Measurements from ENCODE around the gene WDR43.

- TF ChIP-seq POLR2AphosphoS5 (IDR thresholded peaks at IDR 0.05; ENCODE audit: low read depth) (no peak), ETS1 (IDR thresholded peaks at IDR 0.05) (no peak), EZH2 (IDR thresholded peaks at IDR 0.05; ENCODE audit: low read depth, unreplicated experiment) (no peak), CTCF (conservative IDR thresholded peaks at IDR 0.05; ENCODE audit: low read depth in 2 of 2) (no peak), EZH2phosphoT487 (IDR thresholded peaks at IDR 0.05; ENCODE audit: unreplicated experiment) (no peak), CREB1 (CRISPR knock-in tag; IDR thresholded peaks at IDR 0.05; ENCODE audit: low read depth) (no peak), REST (IDR thresholded peaks at IDR 0.05; ENCODE audit: unreplicated experiment) (no peak), ZNF331 (CRISPR knock-in tag; IDR thresholded peaks at IDR 0.05; ENCODE audit: low read depth) (no peak), JUNB (IDR thresholded peaks at IDR 0.05; ENCODE audit: unreplicated experiment) (no peak), NANOG (IDR thresholded peaks at IDR 0.05; ENCODE audit: borderline replicate concordance) (no peak), STAT1 (IDR thresholded peaks at IDR 0.05; ENCODE audit: unreplicated experiment) (no peak), ZNF114 (CRISPR knock-in tag; IDR thresholded peaks at IDR 0.05) (no peak), ZNF462 (CRISPR knock-in tag; IDR thresholded peaks at IDR 0.05) (no peak)
These were observed 11.1 kb downstream of the WDR43 start for GRCh38 chr2:28905533-28905932.

Data from GM23338 (cell line).